Brain microvascular endothelial cell (primary cell): Measurements from ENCODE around the gene TMEM176B.

ENCODE experiments used
- DNase-seq: peaks from one replicate; pipeline ENCODE4 v3.0.0-alpha.2; 2020
- H3K27ac ChIP-seq: fragments of 250-450 bp; sonication (Bioruptor Pico); 2 replicates; pipeline ENCODE4 v1.5.1; 2020; ENCODE audit warnings: mild to moderate bottlenecking, moderate library complexity
- H3K27me3 ChIP-seq: fragments of 250-450 bp; sonication (Bioruptor Pico); replicated peaks from 2 replicates; pipeline ENCODE4 v1.5.1; 2020; ENCODE audit warnings: mild to moderate bottlenecking
- H3K36me3 ChIP-seq: fragments of 250-450 bp; sonication (Bioruptor Pico); replicated peaks from 2 replicates; pipeline ENCODE4 v1.5.1; 2020; ENCODE audit warnings: mild to moderate bottlenecking
- H3K4me3 ChIP-seq: 2 replicates; pipeline ENCODE4 v1.5.1; 2011; ENCODE audit warnings: low read depth, mild to moderate bottlenecking, control low read depth, low read length, moderate library complexity
- CTCF ChIP-seq: IDR thresholded peaks from 2 replicates; pipeline ENCODE4 v1.5.1; 2011; ENCODE audit warnings: low read depth, mild to moderate bottlenecking, moderate library complexity, low read length, control low read depth, inconsistent platforms; ENCODE audit errors: missing control alignments
- in situ Hi-C: cut with HindIII; loops from 2 replicates; pipeline ENCODE4 v1.10.0; 2017; ENCODE audit warnings: low sequenced_read_pairs, low pct_ligation_motif_present

Gene TMEM176B

GRCh38 chr7:150742286-150742968, 57.7 kb downstream of the TMEM176B start:
- Histone ChIP-seq H3K4me3 (no peak overlapping the region), H3K27me3 (no peaks in the 10 kb centered on the region), H3K36me3 (no peaks in the 10 kb centered on the region), H3K27ac (no peak overlapping the region)
- in situ Hi-C loops: no loop called here
- no peak for TF ChIP-seq CTCF
- DNase-seq: no peak
